NCI-H82 (cell line): ENCODE results near the gene AGER.
A peak's percentile ranks its signal among the peaks of the same experiment; 100 is the strongest.

Experiments
- DNase-seq: peaks from one replicate; lab custom pipeline; 2025; lab: John Stamatoyannopoulos, UW

AGER gene

DNA sequence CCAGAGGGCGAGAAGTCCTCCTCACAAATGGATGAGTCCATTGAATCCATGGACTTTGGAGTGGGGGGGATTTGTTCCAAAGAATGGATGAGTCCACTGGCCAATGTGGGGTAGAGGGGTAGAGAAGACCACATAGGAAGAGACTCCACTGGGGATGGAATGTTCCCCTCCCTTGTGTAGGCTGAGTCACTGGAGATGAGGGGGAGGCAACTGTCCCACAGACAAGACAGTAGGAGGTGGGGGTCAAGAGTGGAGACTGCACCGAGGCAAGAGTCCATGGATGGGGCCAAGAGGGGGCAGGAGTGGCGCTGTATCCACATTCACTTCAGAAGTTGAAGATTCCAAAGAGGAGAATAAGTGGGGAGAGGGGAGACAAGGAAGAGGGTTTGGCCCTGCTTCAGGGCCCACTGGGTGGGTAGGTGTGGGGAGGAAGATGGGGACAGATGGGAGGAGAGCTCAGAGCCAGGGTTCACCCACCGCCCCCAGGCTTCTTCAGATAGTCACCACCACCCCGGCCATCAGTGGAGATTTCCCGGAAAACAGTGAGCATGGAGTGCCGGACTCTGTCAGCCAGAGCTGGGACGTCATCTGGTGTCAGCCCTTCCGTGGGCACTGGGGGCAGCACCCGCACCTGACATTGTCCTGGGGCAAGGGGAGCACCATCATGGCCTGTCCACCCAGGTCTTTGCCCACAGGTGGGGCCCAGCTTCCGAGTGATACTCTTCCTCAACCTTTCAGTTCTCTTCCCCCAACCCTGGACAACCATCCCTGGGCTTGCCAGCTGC, 15.1 kb downstream of the AGER start:
- no peak for DNase-seq

DNA sequence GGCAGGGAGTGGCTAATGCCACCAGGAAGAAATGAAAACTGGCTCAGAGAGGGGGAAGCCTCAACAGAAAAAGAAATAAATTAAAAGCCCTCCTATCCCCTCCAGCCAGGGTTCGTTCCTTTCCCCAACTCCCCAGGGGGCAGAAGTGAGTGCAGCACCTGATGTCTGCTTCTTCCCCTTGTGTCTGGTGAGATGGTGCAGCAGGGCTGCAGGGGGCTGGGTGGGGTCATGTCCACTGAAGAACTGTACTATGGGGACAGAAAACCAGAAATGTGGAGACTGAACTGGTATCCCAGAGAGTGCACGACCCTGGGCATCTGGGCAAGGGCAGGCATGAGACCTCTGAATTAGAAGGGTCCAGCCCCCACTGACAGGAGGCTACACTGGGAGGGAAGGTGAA, 15.7 kb downstream of the AGER start:
- DNase-seq, result no peak

DNA sequence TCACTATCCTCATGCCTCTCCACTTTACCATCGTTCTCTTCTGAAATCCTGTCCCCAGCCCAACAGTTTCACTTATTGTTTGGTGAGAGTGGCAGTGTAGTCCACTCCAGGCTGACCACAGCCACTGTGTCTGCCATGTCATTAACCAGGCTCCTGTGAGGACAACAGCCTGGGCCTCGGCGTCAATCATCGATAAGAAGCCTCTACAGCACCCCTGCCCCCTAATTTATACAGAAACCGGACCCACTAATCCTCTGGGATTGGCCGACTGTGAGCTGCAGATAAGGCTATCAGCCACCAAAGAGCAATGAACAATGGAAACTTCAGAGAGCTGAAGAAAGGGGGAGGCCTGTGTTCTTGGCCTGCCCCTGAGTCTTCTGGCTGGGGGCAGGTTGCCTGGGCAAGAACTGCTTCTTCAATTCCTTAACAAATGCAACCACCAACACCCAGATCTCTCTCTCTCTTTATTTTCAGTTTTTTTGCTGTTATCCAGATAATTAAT, 16.2 kb downstream of the AGER start:
- peak; percentile 37 for DNase-seq

DNA sequence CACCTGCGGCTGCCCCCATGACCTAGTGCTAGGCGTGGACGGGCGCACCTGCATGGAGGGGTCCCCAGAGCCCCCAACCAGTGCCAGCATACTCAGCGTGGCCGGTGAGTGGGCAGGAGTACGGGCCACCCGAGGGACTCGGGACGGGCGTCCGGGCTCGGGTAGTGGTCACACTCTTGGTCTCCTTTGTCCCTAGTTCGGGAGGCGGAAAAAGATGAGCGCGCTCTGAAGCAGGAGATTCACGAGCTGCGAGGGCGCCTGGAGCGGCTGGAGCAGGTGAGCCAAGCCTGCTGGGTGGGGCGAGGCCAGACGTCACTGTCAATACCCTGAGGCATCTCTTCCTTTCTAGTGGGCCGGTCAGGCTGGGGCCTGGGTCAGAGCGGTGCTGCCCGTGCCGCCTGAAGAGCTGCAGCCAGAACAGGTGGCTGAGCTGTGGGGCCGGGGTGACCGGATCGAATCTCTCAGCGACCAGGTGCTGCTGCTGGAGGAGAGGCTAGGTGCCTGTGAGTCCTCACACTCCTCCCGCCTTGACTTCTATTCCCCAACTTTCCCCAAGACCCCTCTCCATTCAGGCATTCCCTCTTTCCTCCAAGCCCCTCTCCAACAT, 16.8 kb downstream of the AGER start:
- no peak for DNase-seq

GRCh38 chr6:32166411-32167061, 17.5 kb downstream of the AGER start:
- DNase-seq, result no peak

GRCh38 chr6:32164295-32164694, 19.8 kb downstream of the AGER start, which contains the start of gene EGFL8:
EGFL8 (plus strand) TSS chr6:32164595; CDS start chr6:32166166, 1,571 bp downstream.
- no peak for DNase-seq

DNA sequence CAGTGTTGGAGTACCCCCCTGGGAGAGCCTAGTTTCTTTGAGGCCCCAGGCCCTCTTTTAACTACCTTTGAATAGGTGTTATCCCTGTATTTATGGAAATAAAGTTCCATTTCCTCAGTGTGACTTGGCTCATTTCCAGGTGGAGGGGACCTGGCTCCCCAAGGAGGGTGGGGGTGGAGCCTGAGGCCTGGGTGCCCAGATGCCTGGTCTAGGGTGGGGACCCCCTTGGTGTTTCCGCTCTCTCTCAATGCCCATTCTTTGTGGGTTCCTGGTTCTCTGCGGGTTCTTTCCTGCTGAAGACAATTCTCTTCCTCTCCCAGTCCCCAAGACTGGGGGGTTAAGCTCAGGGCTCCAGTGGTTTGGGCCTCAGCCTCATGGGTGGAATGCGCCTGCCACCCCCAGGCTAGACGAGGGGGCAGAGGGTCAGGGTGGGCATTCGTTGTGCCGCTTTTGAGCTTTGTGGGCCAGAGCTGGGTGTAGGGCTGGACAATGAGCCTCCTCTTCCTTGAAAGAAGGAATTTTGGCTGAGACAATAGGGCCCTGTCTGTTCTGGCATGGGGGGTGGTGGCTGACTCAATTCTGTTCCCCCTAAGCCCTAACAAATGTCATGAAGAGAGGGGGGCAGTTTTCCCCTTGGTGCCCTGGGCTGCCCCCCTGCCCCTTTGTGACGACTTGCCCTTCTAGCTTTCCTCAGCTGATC, 20.3 kb downstream of the AGER start:
- DNase-seq, result no peak

DNA sequence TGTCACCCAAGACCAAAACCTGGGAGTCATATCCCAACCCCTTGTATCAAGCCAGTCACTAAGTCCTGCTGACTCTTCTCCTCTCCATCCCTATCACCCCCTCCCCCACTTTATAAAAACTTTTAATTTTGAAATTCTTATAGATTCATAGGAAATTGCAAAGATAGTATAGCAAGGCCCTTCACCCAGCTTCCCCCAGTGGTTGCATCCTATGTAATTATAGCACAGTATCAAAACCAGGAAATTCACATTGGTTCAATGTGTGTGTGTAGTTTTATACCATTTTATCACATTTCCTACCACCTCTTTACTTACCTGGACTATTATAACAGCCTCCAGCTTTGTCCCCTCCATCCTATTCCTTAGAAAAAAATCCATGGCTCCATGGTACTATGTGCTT, 26.0 kb downstream of the AGER start:
- DNase-seq, result no peak

DNA sequence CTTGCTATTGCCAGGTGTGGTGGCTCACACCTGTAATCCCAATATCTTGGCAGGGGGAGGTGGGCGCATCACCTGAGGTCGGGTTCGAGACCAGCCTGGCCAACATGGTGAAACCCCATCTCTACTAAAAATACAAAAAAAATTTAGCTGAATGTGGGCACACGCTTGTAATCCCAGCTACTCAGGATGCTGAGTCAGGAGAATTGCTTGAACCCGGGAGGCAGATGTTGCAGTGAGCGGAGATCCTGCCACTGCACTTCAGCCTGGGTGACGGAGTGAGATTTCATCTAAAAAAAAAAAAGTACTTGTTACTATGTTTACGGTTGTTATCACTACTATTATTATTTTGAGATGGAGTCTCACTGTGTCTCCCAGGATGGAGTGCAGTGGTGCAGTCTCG, 27.2 kb downstream of the AGER start:
- DNase-seq, result no peak

GRCh38 chr6:32154514-32155161, 29.4 kb downstream of the AGER start:
- peak; percentile 91 for DNase-seq

- DNase-seq, result peak; percentile 96
Measured at GRCh38 chr6:32153564-32154513, 30.2 kb downstream of the AGER start, which contains the start of gene PPT2. PPT2 (plus strand) TSS chr6:32154141; CDS start chr6:32154595, 454 bp downstream.

- peak; percentile 85 for DNase-seq
Measured at GRCh38 chr6:32152769-32153563, 31.1 kb downstream of the AGER start.

- peak; percentile 75 for DNase-seq
Measured at GRCh38 chr6:32151863-32152768, 31.9 kb downstream of the AGER start, which contains the start of gene PRRT1. PRRT1 (minus strand) TSS chr6:32151939; CDS start chr6:32151827, 112 bp downstream.

DNA sequence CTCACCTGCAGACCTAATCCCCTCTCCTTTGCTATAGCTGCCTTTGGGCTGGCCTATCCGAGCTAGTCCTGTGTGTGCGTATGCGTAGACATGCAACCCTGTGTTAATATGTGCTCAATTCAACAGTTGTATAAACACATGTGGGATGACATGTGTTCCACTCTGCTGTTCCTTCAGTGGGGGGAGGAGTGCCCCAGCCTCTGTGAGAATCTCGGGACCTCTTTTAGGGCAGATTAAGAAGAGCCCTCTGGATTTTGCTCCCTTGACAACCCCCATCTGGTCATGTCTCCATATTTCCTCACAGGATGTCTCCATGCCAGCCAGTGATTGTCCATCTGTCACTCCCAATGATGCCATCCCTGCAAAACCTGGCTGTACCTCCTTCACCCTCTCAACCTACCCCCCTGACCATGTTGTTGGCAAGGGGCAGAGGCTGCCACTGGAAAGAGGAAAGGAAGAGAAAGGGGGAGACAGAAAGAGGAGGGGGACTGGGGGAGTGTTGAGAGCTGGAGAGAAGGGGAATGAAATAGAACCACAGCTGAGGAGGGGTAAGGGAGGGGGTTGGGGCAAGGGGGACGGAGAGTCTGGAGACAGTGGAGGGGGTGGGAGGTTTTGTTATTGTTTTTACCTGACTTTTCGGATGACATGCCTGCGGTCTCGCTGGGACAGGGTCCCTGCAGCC, 32.7 kb downstream of the AGER start:
- peak; percentile 94 for DNase-seq

- no peak for DNase-seq
Measured at GRCh38 chr6:32149932-32150870, 33.9 kb downstream of the AGER start.

DNA sequence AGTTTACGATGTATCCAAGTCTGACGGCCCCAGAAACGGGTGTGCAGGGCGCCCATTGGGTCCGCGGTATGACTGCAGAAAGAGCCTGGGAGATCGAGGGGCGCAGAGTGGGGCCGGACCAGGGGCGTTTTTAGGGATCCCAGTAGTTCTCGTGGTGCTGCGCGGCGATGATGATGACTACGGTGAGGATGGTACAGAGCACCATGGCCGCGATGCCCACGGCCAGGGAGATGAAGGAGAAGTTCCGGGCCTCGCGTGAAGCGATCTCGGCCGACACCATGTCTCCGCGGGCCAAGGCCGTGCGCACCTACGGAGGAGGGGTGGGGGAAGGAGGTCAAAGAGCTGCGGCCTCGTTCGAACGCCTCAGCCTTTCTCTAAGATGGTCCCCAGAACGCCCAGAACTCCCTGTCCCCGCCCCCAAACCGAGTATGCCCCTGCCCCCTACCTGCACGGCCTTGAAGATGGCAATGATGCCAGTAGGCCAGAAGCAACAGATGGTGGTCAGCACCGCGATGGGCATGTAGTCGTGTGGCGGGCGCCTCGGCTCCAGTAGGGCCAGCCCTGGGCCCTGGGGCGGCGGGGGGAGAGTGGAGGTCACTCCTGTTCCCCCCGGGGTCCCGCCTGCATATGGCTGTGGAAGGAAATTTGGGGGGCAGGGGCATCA, 34.8 kb downstream of the AGER start:
- no peak for DNase-seq
